ENCODE data around the gene LIPC.

- TF ChIP-seq CTCF (IDR thresholded peaks at IDR 0.05) (no peak), KAT7 (CRISPR knock-in tag; IDR thresholded peaks at IDR 0.05; ENCODE audit: borderline replicate concordance) (no peak)
These were observed 112.0 kb downstream of the LIPC start for GRCh38 chr15:58543664-58544335.
